Endothelial cell of umbilical vein (primary cell): ENCODE results near the gene CACNA1C.

Experiments used
- EZH2 ChIP-seq: IDR thresholded peaks from 2 replicates; pipeline ENCODE4 v1.6.1; 2012; ENCODE audit warnings: borderline replicate concordance, low read depth, mild to moderate bottlenecking, moderate library complexity, low read length, inconsistent platforms; ENCODE audit not compliant: severe bottlenecking
- FOS ChIP-seq: IDR thresholded peaks from 2 replicates; pipeline ENCODE4 v1.6.1; 2011; ENCODE audit warnings: mild to moderate bottlenecking, low read length, moderate library complexity, borderline replicate concordance; ENCODE audit not compliant: insufficient read depth
- MAX ChIP-seq: IDR thresholded peaks from 2 replicates; pipeline ENCODE4 v1.6.1; 2011; ENCODE audit not compliant: insufficient read depth, insufficient read length
- POLR2A ChIP-seq: IDR thresholded peaks from 2 replicates; pipeline ENCODE4 v1.6.1; 2012; ENCODE audit warnings: low read depth, mild to moderate bottlenecking, control low read depth, low read length
- TF ChIP-seq, protein P1 (sequence below), 2 donors: IDR thresholded peaks; 1 replicate in 1 of 2; 2 replicates in 1 of 2; pipeline ENCODE4 v1.5.1; 2011; ENCODE audit warnings: low read length in 2 of 2, mild to moderate bottlenecking in 2 of 2, moderate library complexity in 2 of 2, control low read depth in 1 of 2, inconsistent platforms in 1 of 2, low read depth in 1 of 2; ENCODE audit not compliant: insufficient read depth in 1 of 2; ENCODE audit errors: extremely low read depth in 1 of 2

- TF ChIP-seq FOS (no peak), POLR2A (no peak), EZH2 (no peak), MAX (no peak)
- TF ChIP-seq, protein P1, sequence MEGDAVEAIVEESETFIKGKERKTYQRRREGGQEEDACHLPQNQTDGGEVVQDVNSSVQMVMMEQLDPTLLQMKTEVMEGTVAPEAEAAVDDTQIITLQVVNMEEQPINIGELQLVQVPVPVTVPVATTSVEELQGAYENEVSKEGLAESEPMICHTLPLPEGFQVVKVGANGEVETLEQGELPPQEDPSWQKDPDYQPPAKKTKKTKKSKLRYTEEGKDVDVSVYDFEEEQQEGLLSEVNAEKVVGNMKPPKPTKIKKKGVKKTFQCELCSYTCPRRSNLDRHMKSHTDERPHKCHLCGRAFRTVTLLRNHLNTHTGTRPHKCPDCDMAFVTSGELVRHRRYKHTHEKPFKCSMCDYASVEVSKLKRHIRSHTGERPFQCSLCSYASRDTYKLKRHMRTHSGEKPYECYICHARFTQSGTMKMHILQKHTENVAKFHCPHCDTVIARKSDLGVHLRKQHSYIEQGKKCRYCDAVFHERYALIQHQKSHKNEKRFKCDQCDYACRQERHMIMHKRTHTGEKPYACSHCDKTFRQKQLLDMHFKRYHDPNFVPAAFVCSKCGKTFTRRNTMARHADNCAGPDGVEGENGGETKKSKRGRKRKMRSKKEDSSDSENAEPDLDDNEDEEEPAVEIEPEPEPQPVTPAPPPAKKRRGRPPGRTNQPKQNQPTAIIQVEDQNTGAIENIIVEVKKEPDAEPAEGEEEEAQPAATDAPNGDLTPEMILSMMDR (IDR thresholded peaks at IDR 0.05; ENCODE audit: extremely low read depth in 1 of 2, insufficient read depth in 1 of 2, low read depth in 1 of 2, low read length in 2 of 2): no peak
These were observed 186.6 kb downstream of the CACNA1C start for GRCh38 chr12:2239381-2239871.
